G401 (cell line): Measurements from ENCODE around the gene DUOXA1. TPM values are rescaled to one million over a fixed set of nuclear protein-coding genes. Genes with fewer than 3 reads are reported as not detected.

Source experiments
- DNase-seq: peaks from one replicate; pipeline ENCODE4 v3.0.0-alpha.2; 2015; ENCODE audit warnings: low spot score
- in situ Hi-C: cut with HindIII; loops from 2 replicates; pipeline ENCODE4 v1.10.0; 2016; ENCODE audit warnings: low sequenced_read_pairs, mixed read lengths
- total RNA-seq: library from RNA; depleted of rRNA; stranded (reverse); fragments of >200 nt; shearing (Covaris generic); gene quantifications from 2 replicates; pipeline ENCODE4 v1.2.3, GENCODE V29; 2014

Gene DUOXA1
- total RNA-seq, 1 experiment from 2014 or later: not detected

DNA sequence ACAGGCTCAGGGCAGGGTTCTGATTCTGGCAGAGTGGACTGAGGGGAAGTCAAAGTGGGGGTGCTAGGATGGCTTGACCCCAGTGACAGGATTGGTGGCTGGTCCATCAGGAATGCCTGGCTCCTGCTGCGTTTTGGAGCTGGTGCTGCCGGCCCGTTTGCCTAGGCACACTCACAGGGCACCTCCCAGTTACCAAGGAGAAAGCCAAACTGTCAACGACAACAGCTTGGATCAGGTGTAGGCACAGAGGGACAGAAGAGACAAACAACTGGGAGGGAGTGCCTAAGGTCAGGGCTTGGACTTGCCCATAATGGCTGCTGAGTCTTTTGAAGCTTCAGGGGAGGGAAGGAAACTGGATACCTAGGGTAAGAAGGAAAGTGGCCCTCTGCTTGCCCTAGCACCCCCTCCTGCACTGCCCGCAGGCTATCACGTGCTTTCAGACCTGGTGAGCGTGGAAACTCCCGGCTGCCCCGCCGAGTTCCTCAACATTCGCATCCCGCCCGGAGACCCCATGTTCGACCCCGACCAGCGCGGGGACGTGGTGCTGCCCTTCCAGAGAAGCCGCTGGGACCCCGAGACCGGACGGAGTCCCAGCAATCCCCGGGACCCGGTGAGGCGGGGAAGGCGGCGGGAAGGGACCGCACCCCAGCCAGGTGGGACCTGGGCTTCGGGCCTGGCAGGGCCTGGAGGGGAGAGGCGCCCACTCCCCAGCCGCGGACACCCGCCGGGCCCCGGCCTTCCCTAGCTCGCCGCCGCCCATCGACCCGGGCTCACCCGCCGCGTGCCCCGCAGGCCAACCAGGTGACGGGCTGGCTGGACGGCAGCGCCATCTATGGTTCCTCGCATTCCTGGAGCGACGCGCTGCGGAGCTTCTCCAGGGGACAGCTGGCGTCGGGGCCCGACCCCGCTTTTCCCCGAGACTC is 5.3 kb upstream of the DUOXA1 start:
- in situ Hi-C loops: no loop called here
- DNase-seq: no peak

DNA sequence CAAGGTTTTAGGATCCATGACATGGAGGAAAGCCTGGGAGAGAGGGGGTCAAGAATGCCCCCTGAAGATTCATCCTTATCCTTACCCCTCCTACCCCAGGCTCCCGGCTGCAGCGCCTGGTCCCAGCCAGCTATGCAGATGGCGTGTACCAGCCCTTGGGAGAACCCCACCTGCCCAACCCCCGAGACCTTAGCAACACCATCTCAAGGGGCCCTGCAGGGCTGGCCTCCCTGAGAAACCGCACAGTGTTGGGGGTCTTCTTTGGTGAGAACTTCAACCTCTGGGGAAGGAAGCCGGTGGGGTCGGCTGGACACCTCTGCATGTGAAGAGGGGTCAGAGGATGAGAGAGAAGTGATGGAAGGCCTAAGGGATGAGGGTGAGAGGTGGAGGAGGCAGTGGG is 4.4 kb upstream of the DUOXA1 start:
- no peak for DNase-seq
- in situ Hi-C loops: no loop called here

DNA sequence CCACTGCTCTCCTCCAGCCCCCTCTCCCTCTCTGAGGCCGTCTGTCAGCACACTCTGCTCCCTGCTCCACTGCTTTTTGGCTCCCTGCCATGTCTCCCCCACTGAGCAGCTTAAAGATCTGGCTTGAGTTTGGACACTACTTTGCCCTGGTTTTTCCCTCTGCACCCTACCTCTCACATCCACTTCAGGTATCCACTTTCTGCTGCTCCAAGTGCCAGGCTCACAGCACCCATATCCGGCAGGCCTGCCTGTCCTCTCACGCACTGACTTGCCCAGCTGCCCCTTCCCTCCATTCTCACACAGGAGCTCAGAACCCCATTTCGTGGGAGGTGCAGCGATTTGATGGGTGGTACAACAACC is 3.9 kb upstream of the DUOXA1 start:
- in situ Hi-C loops: no loop called here
- no peak for DNase-seq

DNA sequence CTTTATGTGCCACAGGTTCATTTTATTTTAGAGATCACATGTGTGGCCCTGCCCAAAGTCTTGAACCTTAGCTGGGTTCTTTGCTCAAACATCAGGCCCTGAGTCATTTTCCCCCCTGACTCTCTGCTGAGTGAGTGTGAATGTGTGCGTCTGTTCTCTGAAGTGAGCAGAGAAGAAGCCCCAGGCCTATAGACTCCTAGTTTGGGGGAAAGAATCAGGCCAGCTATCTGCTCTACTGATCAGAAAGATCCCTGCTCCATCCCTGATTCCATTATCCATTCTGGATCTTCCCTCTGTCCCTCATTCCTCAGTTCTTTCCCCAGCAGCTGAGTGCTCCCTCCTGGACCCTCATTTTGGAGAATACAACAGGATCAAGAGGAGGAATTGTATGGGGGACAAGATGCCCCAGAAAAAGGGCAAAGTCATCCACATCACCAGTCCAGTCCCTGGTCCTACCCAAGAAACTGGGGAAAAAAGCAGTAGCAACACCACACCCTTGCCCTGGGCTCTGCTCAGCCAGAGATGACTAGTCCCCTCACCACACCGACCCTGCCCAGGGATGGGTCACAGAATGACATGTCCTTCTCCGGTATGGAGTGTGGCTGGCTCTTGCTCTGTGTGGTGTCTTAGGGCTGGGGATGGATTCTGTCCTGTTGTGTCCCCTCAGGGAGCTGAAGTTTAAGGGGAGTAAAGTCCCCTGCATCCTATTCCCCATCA is 3.3 kb upstream of the DUOXA1 start:
- in situ Hi-C loops: no loop called here
- DNase-seq: no peak

DNA sequence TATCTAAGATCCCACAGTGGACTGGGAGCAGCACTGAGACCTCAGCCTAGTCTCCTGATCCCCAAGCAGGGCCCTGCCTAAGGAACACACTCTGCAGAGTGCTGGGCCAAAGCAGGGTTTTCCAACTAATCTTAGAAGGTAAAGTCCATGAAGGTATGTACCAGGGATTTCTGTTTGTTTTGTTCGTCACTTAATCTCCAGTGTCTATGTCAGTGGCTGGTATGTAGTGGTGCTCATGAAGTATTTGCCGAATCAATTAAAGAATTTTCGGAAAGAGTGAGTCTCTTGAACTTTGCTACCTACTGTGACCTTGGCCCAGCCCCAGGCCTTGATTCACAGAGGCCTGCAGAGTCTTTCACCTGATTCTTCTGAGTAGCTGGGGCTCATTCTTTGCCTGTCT is 1.8 kb upstream of the DUOXA1 start:
- DNase-seq: no peak
- in situ Hi-C loops: no loop called here

DNA sequence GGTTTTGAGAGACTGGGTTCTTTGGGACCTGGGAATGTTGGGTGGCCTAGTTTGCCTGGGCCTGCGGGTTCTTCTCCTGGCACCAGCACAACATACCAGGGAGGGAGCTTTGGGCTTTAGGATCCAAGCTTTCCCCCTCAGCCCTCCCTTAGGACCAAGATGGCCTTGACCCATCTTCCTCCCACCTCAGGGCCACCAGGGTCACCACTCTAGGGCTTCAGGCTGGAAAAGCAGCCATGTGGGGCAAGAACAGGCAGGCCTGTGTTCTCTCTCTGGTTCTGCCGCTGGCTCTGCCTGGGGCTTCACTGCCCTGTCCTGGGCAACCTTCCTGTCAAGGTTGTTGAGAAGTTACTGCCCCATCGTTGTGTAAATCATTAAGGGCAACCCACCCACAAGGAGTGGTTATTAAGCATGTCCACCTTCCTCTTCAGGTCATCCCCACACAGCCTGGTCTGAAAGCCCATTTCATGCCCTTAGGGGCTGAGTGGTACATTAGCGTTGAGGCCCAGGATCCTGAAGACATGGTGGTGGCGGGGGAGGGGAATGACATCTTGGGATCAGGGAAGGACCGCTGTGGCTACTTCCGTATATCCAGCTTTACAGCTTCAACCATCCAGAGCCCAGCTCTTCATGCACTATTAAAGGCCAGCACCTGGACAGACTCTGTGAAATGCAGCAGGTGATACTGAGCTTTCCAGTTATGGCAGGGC is 767 bp upstream of the DUOXA1 start:
- no peak for DNase-seq
- in situ Hi-C loops: no loop called here

DNA sequence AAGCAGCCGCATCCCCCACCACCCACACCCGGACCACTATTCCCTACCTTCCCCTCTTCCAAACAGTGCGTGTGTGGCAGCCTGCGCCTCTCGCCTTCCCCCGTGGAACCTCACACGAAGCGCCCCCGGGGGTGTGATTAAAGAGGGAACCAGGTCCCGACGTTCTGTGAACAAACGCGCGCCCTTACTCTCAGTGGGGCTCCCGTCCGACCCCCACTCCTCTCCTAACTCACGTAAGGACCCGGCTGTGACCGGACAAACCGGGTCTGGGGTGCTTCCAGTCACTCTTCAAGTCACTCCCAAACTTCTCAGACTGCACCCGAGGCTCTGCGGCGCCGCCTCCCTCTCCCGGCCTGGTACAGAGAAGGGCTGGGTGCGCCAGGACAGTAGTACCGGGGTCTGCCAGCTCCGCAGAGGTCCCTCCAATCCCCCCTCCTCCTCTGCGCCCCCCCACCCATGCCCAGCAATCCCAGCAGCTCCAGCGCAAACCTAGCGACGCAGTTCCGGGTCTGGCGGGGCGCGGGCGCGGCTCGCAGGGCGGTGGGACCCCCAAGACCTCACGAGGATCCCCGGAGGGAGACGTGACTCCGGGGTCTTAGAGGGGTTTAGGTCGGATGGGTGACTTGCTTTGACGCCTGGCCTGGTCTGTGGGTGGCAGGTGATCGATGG is 574 bp downstream of the DUOXA1 start:
- no peak for DNase-seq
- in situ Hi-C loops: no loop called here

DNA sequence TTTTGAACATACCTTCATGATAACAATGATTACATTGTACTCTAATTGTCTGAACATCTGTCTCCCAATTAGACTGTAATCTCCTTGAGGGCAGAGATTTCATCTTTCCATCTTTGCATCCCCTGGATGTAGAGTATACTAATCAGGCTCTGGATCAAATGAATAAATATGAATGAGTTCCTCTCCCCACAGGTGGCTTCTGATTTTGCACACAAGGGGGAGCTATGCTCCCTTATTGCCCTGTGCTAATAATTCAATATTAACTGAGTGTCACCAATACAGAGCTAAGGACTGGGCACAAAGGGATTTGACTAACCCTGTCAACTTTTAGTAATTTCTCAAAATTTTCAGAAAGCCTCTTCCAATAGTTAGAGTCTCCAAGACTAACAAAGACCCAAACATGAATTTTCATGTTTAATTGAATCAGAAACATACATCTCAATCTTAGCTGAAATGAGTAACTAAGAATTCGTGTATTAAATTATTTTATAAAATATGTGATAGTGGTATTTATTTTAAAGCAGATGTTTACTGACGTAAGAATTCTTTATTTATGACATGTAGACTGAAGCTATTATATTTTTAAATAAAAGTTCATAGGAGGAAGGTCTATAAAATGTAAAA is 3.0 kb downstream of the DUOXA1 start:
- in situ Hi-C loops: no loop called here
- DNase-seq: peak; percentile 24

DNA sequence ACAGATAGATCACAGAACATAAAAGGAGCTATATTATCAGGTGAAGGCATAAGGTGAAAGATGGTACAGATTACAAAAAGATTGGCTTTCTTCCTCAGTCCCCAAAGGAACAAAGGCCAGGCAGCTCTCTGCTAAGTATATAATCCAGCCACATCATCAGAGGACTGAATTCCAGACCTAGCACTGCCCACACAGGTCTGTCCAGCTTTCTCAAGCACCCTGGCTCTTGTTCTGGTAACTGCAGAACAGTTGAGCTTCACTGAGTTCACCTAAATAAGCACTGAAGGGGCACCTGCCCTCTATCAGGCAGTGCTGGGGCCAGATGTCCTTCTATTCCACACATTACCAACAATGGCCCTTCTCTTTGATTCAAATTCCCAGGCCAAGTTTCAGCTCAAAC is 6.3 kb downstream of the DUOXA1 start:
- in situ Hi-C loops: no loop called here

DNA sequence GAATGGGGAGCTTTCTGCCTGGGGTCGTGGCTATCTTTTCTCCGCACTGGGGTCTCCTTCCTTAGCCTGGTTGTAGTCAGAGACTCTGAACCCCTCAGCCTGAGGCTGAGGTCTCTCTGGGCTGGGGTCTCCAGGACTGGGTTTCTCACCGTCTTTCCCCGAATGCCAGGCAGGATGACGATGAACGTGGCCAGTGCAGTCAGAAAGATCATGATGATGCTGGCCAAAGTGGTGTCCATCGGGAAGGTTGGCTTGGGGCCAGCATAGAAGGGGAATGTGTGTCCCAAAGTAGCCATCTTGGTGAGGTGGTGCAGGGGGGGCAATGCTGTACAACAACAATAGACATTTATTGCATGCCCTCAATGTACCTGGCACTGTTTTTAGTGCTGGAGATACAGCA is 7.0 kb downstream of the DUOXA1 start:
- in situ Hi-C loops: no loop called here
- DNase-seq: no peak

More for the DNA sequence above, 6.3 kb downstream of the DUOXA1 start:
- no peak for DNase-seq

DNA sequence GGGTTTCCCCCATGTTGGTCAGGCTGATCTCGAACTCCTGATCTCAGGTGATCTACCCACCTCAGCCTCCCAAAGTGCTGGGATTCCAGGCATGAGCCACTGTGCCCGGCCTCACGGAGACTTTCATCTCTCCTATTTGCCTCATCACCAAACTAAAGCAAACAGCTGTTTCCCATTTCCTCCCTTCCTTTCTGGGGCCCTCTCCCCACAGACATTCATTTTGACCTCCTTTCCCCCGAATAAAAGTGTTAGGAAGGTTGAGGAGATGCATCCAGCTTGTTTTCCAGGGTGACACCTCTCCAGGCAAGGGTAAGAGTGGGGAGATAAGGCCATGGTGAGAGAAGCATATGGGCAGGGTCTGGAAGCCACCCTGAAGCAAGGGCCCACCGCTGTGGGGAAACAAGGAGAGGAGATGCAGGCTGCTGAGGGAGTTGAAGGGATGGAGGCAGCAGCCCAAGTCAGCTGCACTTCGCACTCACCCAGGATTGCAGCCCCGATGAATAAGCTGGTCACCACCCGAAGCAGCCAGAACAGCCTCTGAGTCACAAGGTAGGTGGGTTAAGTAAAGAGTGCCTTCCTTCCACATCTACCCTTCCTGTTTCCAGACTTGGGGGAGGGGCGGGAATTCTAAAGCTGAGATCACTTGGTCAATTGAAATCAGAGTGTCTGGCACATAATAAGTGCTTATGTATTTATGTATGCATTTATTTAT is 7.8 kb downstream of the DUOXA1 start:
- in situ Hi-C loops: no loop called here
- DNase-seq: no peak

DNA sequence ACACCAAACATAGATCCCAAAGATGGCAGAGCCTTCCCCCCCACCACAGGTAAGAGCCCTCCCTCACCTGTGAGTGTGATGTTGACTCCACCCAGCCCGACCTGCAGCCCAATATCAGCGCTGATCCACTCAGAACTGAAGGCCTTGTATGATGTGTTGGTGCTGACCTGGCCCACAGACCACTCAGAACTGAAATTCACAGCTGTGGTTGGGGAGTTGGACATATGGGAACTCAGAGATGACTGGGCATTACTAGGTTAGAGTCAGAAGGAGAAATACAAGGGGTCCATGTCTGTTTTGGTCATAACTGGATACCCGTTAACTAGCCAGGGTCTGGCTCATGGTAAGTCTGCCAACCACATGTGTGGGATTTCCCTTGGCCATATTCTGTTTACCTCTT is 8.7 kb downstream of the DUOXA1 start:
- in situ Hi-C loops: no loop called here

DNA sequence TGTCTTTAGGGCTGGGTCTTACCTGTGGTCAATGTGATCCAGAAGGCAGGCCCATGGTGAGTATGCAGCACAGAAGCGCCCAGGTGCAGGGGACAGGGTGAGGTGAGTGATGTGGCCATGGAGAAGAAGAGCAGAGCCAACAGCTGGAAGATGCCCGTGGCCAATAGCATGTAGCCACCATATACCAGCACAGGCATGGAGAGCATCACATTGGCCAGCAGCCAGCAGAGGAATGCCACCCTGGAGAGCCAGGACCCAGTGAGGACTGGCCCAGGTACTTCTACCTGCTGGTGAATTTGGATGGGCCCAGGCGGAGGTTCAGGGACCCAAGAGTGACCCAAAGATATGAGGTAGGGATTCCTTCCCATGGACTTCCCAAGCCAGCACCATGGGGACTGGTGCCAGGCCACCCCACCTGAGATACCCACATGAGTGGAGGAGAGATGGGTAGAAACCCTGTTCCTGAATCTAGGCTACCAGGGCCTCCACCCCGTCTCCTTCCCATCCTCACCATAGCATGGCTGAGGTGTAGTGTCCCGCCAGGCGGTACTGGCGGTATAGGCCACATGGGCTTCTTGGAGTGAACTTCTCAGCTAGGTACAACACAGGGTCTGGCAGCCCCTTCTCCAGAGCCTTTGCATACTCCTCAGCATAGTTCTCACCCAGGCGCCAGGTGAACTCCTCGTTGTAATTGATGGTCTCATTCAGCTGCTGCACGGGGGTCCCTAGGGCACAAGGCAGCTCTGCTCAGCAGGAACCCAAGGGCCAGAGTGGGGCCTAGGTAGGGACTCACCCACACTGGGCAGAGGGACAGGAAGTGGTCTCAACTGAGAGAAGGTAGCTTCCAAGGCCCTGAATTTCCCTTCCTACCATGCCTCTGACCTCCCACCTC is 9.4 kb downstream of the DUOXA1 start:
- in situ Hi-C loops: no loop called here
- DNase-seq: no peak

More for the DNA sequence above, 8.7 kb downstream of the DUOXA1 start:
- DNase-seq: no peak

DNA sequence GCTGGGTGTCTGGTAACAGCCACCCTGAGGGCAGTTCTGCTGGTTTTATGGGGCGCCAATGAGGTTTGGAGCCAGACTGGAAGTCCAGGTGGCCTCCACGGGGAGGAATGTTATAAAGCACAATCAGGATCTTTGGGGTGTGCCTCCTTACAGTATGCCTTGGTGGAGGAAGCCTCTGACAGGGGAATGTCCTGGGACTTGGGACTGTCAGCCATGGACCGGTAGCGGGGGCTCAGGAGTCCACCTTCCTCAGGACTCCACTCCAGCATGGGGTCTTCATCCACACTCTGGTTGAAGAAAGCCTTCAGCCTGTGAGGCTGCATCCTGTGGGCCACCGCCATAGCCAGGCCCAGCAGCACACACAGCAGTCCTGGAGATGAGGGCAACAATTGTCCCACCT is 10.7 kb downstream of the DUOXA1 start:
- DNase-seq: no peak
- in situ Hi-C loops: no loop called here

DNA sequence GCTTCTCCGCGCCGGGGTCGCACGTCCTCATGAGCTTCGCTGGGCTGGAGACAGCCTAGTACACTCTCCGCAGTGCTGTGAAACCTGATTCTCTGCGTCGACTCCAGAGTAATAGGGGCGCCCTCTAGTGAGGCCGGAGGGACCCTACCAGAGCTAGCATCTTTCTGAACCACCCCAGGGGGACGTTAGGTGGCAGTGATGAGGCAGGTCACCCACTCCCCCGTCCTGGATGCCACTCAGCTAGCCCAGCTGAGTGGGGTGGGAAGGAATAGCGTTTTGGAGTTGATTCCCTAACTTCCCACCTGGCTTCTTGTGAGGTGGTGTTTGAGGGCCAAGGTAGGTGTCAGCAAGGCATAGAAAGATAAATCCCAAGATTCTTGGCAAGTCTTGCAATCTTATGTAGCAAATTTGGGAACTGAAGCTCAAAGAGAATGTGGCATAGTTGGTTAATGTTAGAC is 11.5 kb downstream of the DUOXA1 start:
- peak; percentile 94 for DNase-seq
- in situ Hi-C loops: no loop called here

DNA sequence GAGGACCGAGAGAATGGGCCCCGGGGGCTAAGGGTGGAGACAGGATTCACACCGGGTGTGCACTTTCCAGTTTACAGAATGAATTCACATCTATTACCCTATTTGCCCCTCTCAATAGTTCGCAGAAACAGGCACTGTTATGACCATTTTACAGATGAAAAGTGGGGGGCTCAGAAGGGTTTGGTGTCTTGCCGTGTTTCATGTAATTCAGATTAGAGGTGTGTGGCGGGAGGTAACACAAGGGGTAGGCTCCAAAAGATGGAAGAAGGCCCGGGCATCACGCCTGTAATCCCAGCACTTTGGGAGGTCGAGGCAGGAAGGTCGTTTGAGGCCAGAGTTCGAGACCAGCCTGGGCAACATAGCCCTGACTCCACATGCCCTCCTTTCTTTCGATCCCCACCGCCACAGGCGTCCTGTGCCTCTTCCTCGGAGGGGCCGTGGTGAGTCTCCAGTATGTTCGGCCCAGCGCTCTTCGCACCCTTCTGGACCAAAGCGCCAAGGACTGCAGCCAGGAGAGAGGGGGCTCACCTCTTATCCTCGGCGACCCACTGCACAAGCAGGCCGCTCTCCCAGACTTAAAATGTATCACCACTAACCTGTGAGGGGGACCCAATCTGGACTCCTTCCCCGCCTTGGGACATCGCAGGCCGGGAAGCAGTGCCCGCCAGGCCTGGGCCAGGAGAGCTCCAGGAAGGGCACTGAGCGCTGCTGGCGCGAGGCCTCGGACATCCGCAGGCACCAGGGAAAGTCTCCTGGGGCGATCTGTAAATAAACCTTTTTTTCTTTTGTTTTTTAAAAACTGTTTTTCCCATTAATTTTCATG is 12.2 kb downstream of the DUOXA1 start:
- in situ Hi-C loops: no loop called here
- no peak for DNase-seq
